ENCODE measurements around the gene ZNF697. TPM values are rescaled to one million over a fixed set of nuclear protein-coding genes. Genes with fewer than 3 reads are reported as not detected.

The ZNF697 gene
- total and polyA plus RNA-seq, 2 donors (not counting 1 experiment from before 2014, with no cell fraction given): not detected

- WGBS (ENCODE audit: insufficient coverage): 60% methylated on average over 1 of the region's 2 CpGs
- Histone ChIP-seq H3K79me2 (ENCODE audit: control insufficient read depth, insufficient read depth, low read length) (no peaks in the 10 kb centered on the region), H3K9me3 (ENCODE audit: control extremely low read depth in 1 of 3, control insufficient read depth in 2 of 3, insufficient read depth in 1 of 3, low read length in 2 of 3) (peaks cover 0 to 3% (median 0%) of the 10 kb centered on the region in 3 donors), H3K27ac (ENCODE audit: low read length in 2 of 2) (no peak overlapping the region), H3K4me2 (replicated peaks; ENCODE audit: low read depth, low read length, poor library complexity, severe bottlenecking) (no peak overlapping the region), H3K4me1 (ENCODE audit: control insufficient read depth in 2 of 2, insufficient read depth in 2 of 2, low read length in 2 of 2) (no peaks in the 10 kb centered on the region), H4K20me1 (ENCODE audit: control insufficient read depth, insufficient read depth, low read length, poor library complexity, severe bottlenecking) (no peaks in the 10 kb centered on the region), H2AFZ (ENCODE audit: insufficient read depth, low read depth, low read length, poor library complexity, severe bottlenecking) (no peak overlapping the region), H3K36me3 (replicated peaks in 1 of 2; ENCODE audit: control extremely low read depth in 1 of 2, control insufficient read depth in 1 of 2, extremely low read depth in 1 of 2, insufficient read depth in 2 of 2, low read length in 1 of 2) (no peaks in the 10 kb centered on the region), H3K27me3 (replicated peaks in 1 of 4; ENCODE audit: control extremely low read depth in 1 of 4, control insufficient read depth in 3 of 4, insufficient read depth in 4 of 4, low read length in 3 of 4) (peaks cover 0 to 33% (median 18%) of the 10 kb centered on the region in 4 experiments), H3K4me3 (ENCODE audit: control extremely low read depth in 1 of 5, extremely low read depth in 1 of 5, insufficient read depth in 1 of 5, low read depth in 2 of 5, low read length in 4 of 5) (no peak overlapping the region), H3K9ac (ENCODE audit: low read length) (no peak overlapping the region)
- no peak overlapping the region for H3K27ac Mint-ChIP-seq
- CTCF ChIA-PET: no interaction called here
- POLR2A ChIA-PET: no interaction called here
- TF ChIP-seq CTCF (IDR thresholded peaks at IDR 0.05) (no peak), EZH2 (IDR thresholded peaks at IDR 0.05; ENCODE audit: borderline replicate concordance, insufficient read depth, low read depth, low read length, poor library complexity, severe bottlenecking) (no peak)
- DNase-seq (no peak), ATAC-seq (ENCODE audit: low read depth) (no peak)
- intact Hi-C loops (cut with micrococcal nuclease): no loop called here
- no peak overlapping the region for H3K4me3 Mint-ChIP-seq
- H3K9me3 Mint-ChIP-seq (ENCODE audit: insufficient read depth): no peaks in the 10 kb centered on the region
- H3K27me3 Mint-ChIP-seq: peaks cover 56% of the 10 kb centered on the region
- H3K4me1 Mint-ChIP-seq: no peaks in the 10 kb centered on the region
Measured at GRCh38 chr1:119633575-119633974, 14.5 kb downstream of the ZNF697 start.

- Histone ChIP-seq H3K4me2 (replicated peaks; ENCODE audit: low read depth, low read length, poor library complexity, severe bottlenecking) (no peak overlapping the region), H3K79me2 (ENCODE audit: control insufficient read depth, insufficient read depth, low read length) (no peaks in the 10 kb centered on the region), H3K27ac (ENCODE audit: low read length in 2 of 2) (no peak overlapping the region), H3K4me3 (ENCODE audit: control extremely low read depth in 1 of 5, extremely low read depth in 1 of 5, insufficient read depth in 1 of 5, low read depth in 2 of 5, low read length in 4 of 5) (no peak overlapping the region), H3K9me3 (ENCODE audit: control extremely low read depth in 1 of 3, control insufficient read depth in 2 of 3, insufficient read depth in 1 of 3, low read length in 2 of 3) (peaks cover 0 to 3% (median 0%) of the 10 kb centered on the region in 3 donors), H2AFZ (ENCODE audit: insufficient read depth, low read depth, low read length, poor library complexity, severe bottlenecking) (no peak overlapping the region), H3K27me3 (replicated peaks in 1 of 4; ENCODE audit: control extremely low read depth in 1 of 4, control insufficient read depth in 3 of 4, insufficient read depth in 4 of 4, low read length in 3 of 4) (peaks cover 0 to 38% (median 19%) of the 10 kb centered on the region in 4 experiments), H3K4me1 (ENCODE audit: control insufficient read depth in 2 of 2, insufficient read depth in 2 of 2, low read length in 2 of 2) (no peaks in the 10 kb centered on the region), H3K36me3 (replicated peaks in 1 of 2; ENCODE audit: control extremely low read depth in 1 of 2, control insufficient read depth in 1 of 2, extremely low read depth in 1 of 2, insufficient read depth in 2 of 2, low read length in 1 of 2) (no peaks in the 10 kb centered on the region), H3K9ac (ENCODE audit: low read length) (no peak overlapping the region), H4K20me1 (ENCODE audit: control insufficient read depth, insufficient read depth, low read length, poor library complexity, severe bottlenecking) (no peaks in the 10 kb centered on the region)
- ChIA-PET POLR2A (no interaction called here), CTCF (no interaction called here)
- Mint-ChIP-seq H3K27me3 (peaks cover 63% of the 10 kb centered on the region), H3K4me3 (no peak overlapping the region), H3K27ac (no peak overlapping the region), H3K4me1 (no peaks in the 10 kb centered on the region), H3K9me3 (ENCODE audit: insufficient read depth) (no peaks in the 10 kb centered on the region)
- ATAC-seq (ENCODE audit: low read depth) (no peak), DNase-seq (no peak)
- no CpG with 5 or more reads among the region's 4 CpGs for WGBS (ENCODE audit: insufficient coverage)
- no peak for TF ChIP-seq EZH2 (IDR thresholded peaks at IDR 0.05; ENCODE audit: borderline replicate concordance, insufficient read depth, low read depth, low read length, poor library complexity, severe bottlenecking)
- TF ChIP-seq CTCF (IDR thresholded peaks at IDR 0.05): no peak
- intact Hi-C loops (cut with micrococcal nuclease): no loop called here
Measured at GRCh38 chr1:119632841-119633240, 15.2 kb downstream of the ZNF697 start.

Measured in B cell (primary cell).